ENCODE results near the gene ZIC4. TPM values are rescaled to one million over a fixed set of nuclear protein-coding genes. Genes with fewer than 3 reads are reported as not detected.

Gene ZIC4
- total and polyA plus RNA-seq, 2 of the 4 experiments (the other 2 are of a cell fraction), result not detected

GRCh38 chr3:147418371-147418781, 12.0 kb upstream of the ZIC4 start:
- dilution Hi-C loops (cut with HindIII; ENCODE audit: low sequenced_read_pairs, unreplicated experiment), result no loop called here
- H3K9me3 ChIP-seq (ENCODE audit: control insufficient read depth, insufficient read depth, low read length), result peaks cover 17% of the 10 kb centered on the region
- DNase-seq (no peak), ATAC-seq (ENCODE audit: low read depth) (no peak)
- H3K4ac ChIP-seq (ENCODE audit: low read depth, low read length), result no peak overlapping the region
- H3K18ac ChIP-seq (ENCODE audit: low read depth, low read length), result no peak overlapping the region
- H3K23ac ChIP-seq (ENCODE audit: low read depth, low read length), result no peak overlapping the region
- in situ Hi-C loops (cut with MboI; ENCODE audit: low sequenced_read_pairs), result no loop called here
- H3K4me1 ChIP-seq (ENCODE audit: control insufficient read depth, insufficient read depth, low read length), result no peaks in the 10 kb centered on the region
- no peak overlapping the region for H4K8ac ChIP-seq (ENCODE audit: low read depth in 2 of 2, low read length in 2 of 2)
- no peak overlapping the region for H3K14ac ChIP-seq (replicated peaks; ENCODE audit: low read depth, low read length)
- no peak overlapping the region for H3K4me2 ChIP-seq (ENCODE audit: low read depth, low read length)
- no peak overlapping the region for H2BK20ac ChIP-seq (ENCODE audit: low read depth, low read length)
- no peak overlapping the region for H2AK9ac ChIP-seq (replicated peaks; ENCODE audit: low read depth, low read length, poor library complexity)
- BruUV-seq (replicated peaks), result no TSS peak
- H3K27me3 ChIP-seq (ENCODE audit: control insufficient read depth, insufficient read depth, low read length), result peaks cover 78% of the 10 kb centered on the region
- H3K27ac ChIP-seq (ENCODE audit: insufficient read depth, low read length), result no peak overlapping the region
- no peaks in the 10 kb centered on the region for H3K36me3 ChIP-seq (ENCODE audit: control insufficient read depth, insufficient read depth, low read length)
- H2BK15ac ChIP-seq (ENCODE audit: low read depth, low read length), result no peak overlapping the region
- ChIA-PET CTCF (no interaction called here), POLR2A (ENCODE audit: unreplicated experiment) (no interaction called here)
- no CpG with 5 or more reads among the region's 4 CpGs for WGBS, 2 experiments (ENCODE audit: extremely low coverage in 2 of 2, insufficient read length in 1 of 2)
- H3K4me3 ChIP-seq (ENCODE audit: insufficient read depth, low read depth, low read length), result no peak overlapping the region
- no peak overlapping the region for H3K9ac ChIP-seq (ENCODE audit: low read depth, low read length)
- no peak overlapping the region for H2AK5ac ChIP-seq (ENCODE audit: low read depth, low read length)
- no peaks in the 10 kb centered on the region for H3K9me1 ChIP-seq (ENCODE audit: insufficient read depth, low read length)
- no peak overlapping the region for H2AFZ ChIP-seq (replicated peaks; ENCODE audit: low read length, poor library complexity)
- no peaks in the 10 kb centered on the region for H4K20me1 ChIP-seq (ENCODE audit: insufficient read depth, low read length)
- H3K56ac ChIP-seq (ENCODE audit: extremely low read depth, insufficient read depth, low read length), result no peak overlapping the region
- no peak overlapping the region for H2BK5ac ChIP-seq (ENCODE audit: low read depth, low read length, poor library complexity, severe bottlenecking)
- no peak overlapping the region for H4K5ac ChIP-seq (ENCODE audit: low read depth, low read length)
- TF ChIP-seq CEBPB (IDR thresholded peaks at IDR 0.05; ENCODE audit: low read depth, low read length), result no peak
- no peak for TF ChIP-seq MAZ (IDR thresholded peaks at IDR 0.05; ENCODE audit: borderline replicate concordance, low read depth, low read length)
- TF ChIP-seq MXI1 (IDR thresholded peaks at IDR 0.05; ENCODE audit: borderline replicate concordance, low read depth, low read length), result no peak
- TF ChIP-seq MAFK (IDR thresholded peaks at IDR 0.05; ENCODE audit: low read depth, low read length), result no peak
- no peak for TF ChIP-seq POLR2A (IDR thresholded peaks at IDR 0.05; ENCODE audit: low read depth, low read length)
- TF ChIP-seq CTCF (conservative IDR thresholded peaks at IDR 0.05; ENCODE audit: low read depth, low read length), result no peak
- TF ChIP-seq FOS (IDR thresholded peaks at IDR 0.05; ENCODE audit: low read depth, low read length), result no peak
- TF ChIP-seq RFX5 (IDR thresholded peaks at IDR 0.05; ENCODE audit: low read depth, low read length), result no peak
- TF ChIP-seq USF2 (IDR thresholded peaks at IDR 0.05; ENCODE audit: low read depth, low read length), result no peak
- TF ChIP-seq RCOR1 (IDR thresholded peaks at IDR 0.05; ENCODE audit: insufficient replicate concordance, low read length), result no peak
- no peak for TF ChIP-seq ELK1 (IDR thresholded peaks at IDR 0.05; ENCODE audit: borderline replicate concordance, low read depth, low read length)
- no peak for TF ChIP-seq BHLHE40 (IDR thresholded peaks at IDR 0.05; ENCODE audit: low read depth, low read length)
- intact Hi-C loops (cut with micrococcal nuclease), result loop anchor here (5.0 kb wide), 1 partner anchor 996 kb away; no protein-coding TSS in a partner anchor
- H2BK120ac ChIP-seq (ENCODE audit: low read depth, low read length), result no peak overlapping the region
- H4K91ac ChIP-seq (ENCODE audit: insufficient read depth, low read depth, low read length), result no peak overlapping the region
- no peaks in the 10 kb centered on the region for H3K79me1 ChIP-seq (ENCODE audit: low read depth in 1 of 2, low read length in 2 of 2)
